ENCODE results near the gene CENPE. TPM values are rescaled to one million over a fixed set of nuclear protein-coding genes. Genes with fewer than 3 reads are reported as not detected.
A peak's percentile ranks its signal among the peaks of the same experiment; 100 is the strongest.

The CENPE gene
- total RNA-seq, 1 donor = 13.0 TPM

DNA sequence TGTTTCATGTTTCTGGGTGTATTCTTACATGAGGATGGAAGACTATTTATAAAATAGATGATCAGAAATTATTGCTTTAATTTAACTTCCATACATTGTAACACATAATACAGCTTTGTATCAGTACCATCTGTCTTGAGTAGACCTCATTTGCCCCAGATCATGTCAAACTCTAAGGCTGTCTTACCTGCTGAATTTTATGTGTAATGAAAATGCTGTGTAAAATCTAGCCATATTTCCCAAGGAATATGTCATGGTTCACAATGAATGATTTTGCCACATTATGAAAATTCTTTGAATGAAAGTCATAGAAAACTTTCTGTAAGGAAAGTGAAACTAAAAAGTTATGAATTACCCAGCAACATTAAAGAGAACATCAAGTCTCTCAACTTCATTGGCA is 105.9 kb downstream of the CENPE start:
- Histone ChIP-seq H3K27me3 (ENCODE audit: insufficient read depth, low read length) (no peaks in the 10 kb centered on the region), H3K4me1 (ENCODE audit: insufficient read depth, low read length) (peaks cover 7% of the 10 kb centered on the region), H3K4me2 (ENCODE audit: insufficient read depth, low read length) (peak overlapping the region; percentile 56), H3K79me2 (ENCODE audit: insufficient read depth, low read length) (peaks cover 3% of the 10 kb centered on the region), H3K36me3 (ENCODE audit: insufficient read depth, low read length) (peaks cover 34% of the 10 kb centered on the region), H3K27ac (ENCODE audit: low read depth, low read length) (peak overlapping the region; percentile 8), H2AFZ (ENCODE audit: low read length) (peak overlapping the region; percentile 44), H3K4me3 (ENCODE audit: insufficient read depth, low read length) (peak overlapping the region; percentile 20), H3K9me3 (ENCODE audit: low read depth, low read length) (no peaks in the 10 kb centered on the region), H4K20me1 (ENCODE audit: insufficient read depth, low read length) (no peaks in the 10 kb centered on the region)
- no peak for DNase-seq (ENCODE audit: insufficient read length, low spot score, missing footprints)
- TF ChIP-seq, protein P1, sequence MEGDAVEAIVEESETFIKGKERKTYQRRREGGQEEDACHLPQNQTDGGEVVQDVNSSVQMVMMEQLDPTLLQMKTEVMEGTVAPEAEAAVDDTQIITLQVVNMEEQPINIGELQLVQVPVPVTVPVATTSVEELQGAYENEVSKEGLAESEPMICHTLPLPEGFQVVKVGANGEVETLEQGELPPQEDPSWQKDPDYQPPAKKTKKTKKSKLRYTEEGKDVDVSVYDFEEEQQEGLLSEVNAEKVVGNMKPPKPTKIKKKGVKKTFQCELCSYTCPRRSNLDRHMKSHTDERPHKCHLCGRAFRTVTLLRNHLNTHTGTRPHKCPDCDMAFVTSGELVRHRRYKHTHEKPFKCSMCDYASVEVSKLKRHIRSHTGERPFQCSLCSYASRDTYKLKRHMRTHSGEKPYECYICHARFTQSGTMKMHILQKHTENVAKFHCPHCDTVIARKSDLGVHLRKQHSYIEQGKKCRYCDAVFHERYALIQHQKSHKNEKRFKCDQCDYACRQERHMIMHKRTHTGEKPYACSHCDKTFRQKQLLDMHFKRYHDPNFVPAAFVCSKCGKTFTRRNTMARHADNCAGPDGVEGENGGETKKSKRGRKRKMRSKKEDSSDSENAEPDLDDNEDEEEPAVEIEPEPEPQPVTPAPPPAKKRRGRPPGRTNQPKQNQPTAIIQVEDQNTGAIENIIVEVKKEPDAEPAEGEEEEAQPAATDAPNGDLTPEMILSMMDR (IDR thresholded peaks at IDR 0.05; ENCODE audit: extremely low read depth, low read depth, low read length) = no peak

DNA sequence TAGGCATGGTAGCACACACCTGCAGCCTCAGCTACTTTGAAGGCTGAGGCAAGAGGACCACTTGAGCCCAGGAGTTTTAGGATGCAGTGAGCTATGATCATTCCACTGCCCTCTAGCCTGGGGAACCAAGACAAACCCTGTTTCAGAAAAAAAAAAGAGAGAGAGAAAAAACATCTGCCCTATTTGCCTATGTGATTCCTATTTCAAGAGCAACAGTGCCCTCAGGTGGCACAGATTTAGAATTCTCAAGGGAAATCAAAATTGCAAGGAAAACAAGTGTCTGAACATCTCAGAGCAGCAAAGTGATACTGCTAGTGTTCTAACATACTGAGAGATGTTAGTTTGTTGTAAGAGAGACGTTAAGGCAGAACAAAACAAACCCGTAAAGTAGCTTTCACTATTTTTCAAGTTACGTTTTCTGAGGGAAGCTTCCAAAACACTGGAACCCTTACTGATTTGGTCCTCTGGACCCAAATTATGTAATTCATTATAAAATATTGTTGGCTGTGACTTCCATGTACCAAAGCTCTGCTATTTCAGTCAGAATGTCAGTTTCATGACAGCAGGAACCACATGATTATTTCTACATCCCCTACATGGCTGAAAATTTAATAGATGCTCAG is 106.4 kb downstream of the CENPE start:
- Histone ChIP-seq H3K27me3 (ENCODE audit: insufficient read depth, low read length) (no peaks in the 10 kb centered on the region), H4K20me1 (ENCODE audit: insufficient read depth, low read length) (no peaks in the 10 kb centered on the region), H3K4me3 (ENCODE audit: insufficient read depth, low read length) (no peak overlapping the region), H3K9me3 (ENCODE audit: low read depth, low read length) (no peaks in the 10 kb centered on the region), H3K36me3 (ENCODE audit: insufficient read depth, low read length) (peaks cover 39% of the 10 kb centered on the region), H3K4me1 (ENCODE audit: insufficient read depth, low read length) (peaks cover 7% of the 10 kb centered on the region), H3K4me2 (ENCODE audit: insufficient read depth, low read length) (peak overlapping the region; percentile 56), H3K79me2 (ENCODE audit: insufficient read depth, low read length) (no peaks in the 10 kb centered on the region), H2AFZ (ENCODE audit: low read length) (no peak overlapping the region), H3K27ac (ENCODE audit: low read depth, low read length) (peak overlapping the region; percentile 8)
- no peak for DNase-seq (ENCODE audit: insufficient read length, low spot score, missing footprints)
- TF ChIP-seq, protein P1 (IDR thresholded peaks at IDR 0.05; ENCODE audit: extremely low read depth, low read depth, low read length) = peak; percentile 66

DNA sequence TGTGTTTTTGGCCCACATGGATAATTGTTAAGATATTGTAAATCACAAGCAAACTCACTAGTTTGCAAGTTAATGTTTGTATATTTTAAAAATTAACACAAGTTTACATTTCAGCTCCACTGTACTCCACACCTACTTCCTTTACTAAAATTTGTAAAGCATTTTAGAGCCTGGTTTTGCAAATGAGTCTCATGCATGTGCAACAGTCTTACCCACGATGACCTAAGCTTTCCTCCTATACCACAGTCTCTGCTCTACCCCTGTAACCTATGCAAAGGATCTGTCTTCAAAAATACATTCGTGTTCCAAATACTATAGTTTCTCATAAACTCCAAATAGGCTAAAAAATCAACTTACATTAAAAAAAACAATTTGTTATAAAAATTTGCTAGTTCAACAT is 108.7 kb downstream of the CENPE start:
- Histone ChIP-seq H3K9me3 (ENCODE audit: low read depth, low read length) (no peaks in the 10 kb centered on the region), H3K79me2 (ENCODE audit: insufficient read depth, low read length) (no peaks in the 10 kb centered on the region), H3K4me3 (ENCODE audit: insufficient read depth, low read length) (no peak overlapping the region), H3K4me2 (ENCODE audit: insufficient read depth, low read length) (no peak overlapping the region), H3K27ac (ENCODE audit: low read depth, low read length) (no peak overlapping the region), H3K27me3 (ENCODE audit: insufficient read depth, low read length) (no peaks in the 10 kb centered on the region), H3K4me1 (ENCODE audit: insufficient read depth, low read length) (peaks cover 7% of the 10 kb centered on the region), H4K20me1 (ENCODE audit: insufficient read depth, low read length) (no peaks in the 10 kb centered on the region), H3K36me3 (ENCODE audit: insufficient read depth, low read length) (peaks cover 51% of the 10 kb centered on the region), H2AFZ (ENCODE audit: low read length) (no peak overlapping the region)
- TF ChIP-seq, protein P1 (IDR thresholded peaks at IDR 0.05; ENCODE audit: extremely low read depth, low read depth, low read length) = no peak
- no peak for DNase-seq (ENCODE audit: insufficient read length, low spot score, missing footprints)

DNA sequence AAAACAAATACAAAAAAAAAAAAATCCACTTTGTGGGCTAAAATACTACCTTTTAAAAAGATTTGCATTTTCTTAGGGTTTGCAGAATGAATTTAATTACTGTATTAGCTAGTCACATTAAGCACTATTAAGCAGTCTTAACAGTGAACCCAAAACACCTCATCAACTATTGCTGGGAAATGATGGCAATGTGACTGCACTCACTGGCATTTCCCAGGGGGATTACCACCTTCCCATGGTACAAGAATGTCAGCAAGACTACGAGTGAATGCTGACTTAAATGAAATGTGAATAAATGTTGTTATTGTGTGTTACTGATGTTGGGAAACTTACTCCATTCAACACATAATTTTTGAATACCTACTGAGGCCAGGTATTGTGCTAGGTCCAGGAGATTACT is 111.6 kb downstream of the CENPE start:
- no peaks in the 10 kb centered on the region for H4K20me1 ChIP-seq (ENCODE audit: insufficient read depth, low read length)
- DNase-seq (ENCODE audit: insufficient read length, low spot score, missing footprints) = no peak
- TF ChIP-seq, protein P1 (IDR thresholded peaks at IDR 0.05; ENCODE audit: extremely low read depth, low read depth, low read length) = no peak
- no peaks in the 10 kb centered on the region for H3K27me3 ChIP-seq (ENCODE audit: insufficient read depth, low read length)
- H2AFZ ChIP-seq (ENCODE audit: low read length) = no peak overlapping the region
- H3K79me2 ChIP-seq (ENCODE audit: insufficient read depth, low read length) = no peaks in the 10 kb centered on the region
- H3K27ac ChIP-seq (ENCODE audit: low read depth, low read length) = no peak overlapping the region
- no peak overlapping the region for H3K4me2 ChIP-seq (ENCODE audit: insufficient read depth, low read length)
- H3K4me1 ChIP-seq (ENCODE audit: insufficient read depth, low read length) = no peaks in the 10 kb centered on the region
- H3K36me3 ChIP-seq (ENCODE audit: insufficient read depth, low read length) = peaks cover 58% of the 10 kb centered on the region
- H3K4me3 ChIP-seq (ENCODE audit: insufficient read depth, low read length) = no peak overlapping the region
- H3K9me3 ChIP-seq (ENCODE audit: low read depth, low read length) = no peaks in the 10 kb centered on the region
